Activated CD8-positive, alpha-beta T cell treated with anti-CD3 and anti-CD28 coated beads for 36 hours (primary cell): ENCODE results near the gene FRMD8. TPM values are rescaled to one million over a fixed set of nuclear protein-coding genes. Genes with fewer than 3 reads are reported as not detected.
A peak's percentile ranks its signal among the peaks of the same experiment; 100 is the strongest.

Experiments
- ATAC-seq: fragments of 200-7000 bp; cut with Tn5 transposase; one replicate; pipeline ENCODE4 v1.10.0; 2021; ENCODE audit warnings: mild to moderate bottlenecking, moderate library complexity
- CTCF ChIA-PET: fragments of 350-600 bp; sonication (Branson Sonifier 250); formaldehyde crosslinking; loops from one replicate; lab custom pipeline; 2021; ENCODE audit warnings: antibody characterized with exemption; lab: Charles Lee
- POLR2A ChIA-PET: fragments of 350-600 bp; sonication (Branson Sonifier 250); formaldehyde crosslinking; loops from one replicate; lab custom pipeline; 2021; ENCODE audit warnings: antibody characterized with exemption; lab: Charles Lee
- DNase-seq: peaks from one replicate; pipeline ENCODE4 v3.0.0-alpha.2; 2020
- H3K27ac Mint-ChIP-seq: one replicate; pipeline ENCODE4 v1.8.0; 2021; ENCODE audit warnings: mild to moderate bottlenecking, mixed read lengths
- H3K27me3 Mint-ChIP-seq: one replicate; pipeline ENCODE4 v1.8.0; 2021; ENCODE audit warnings: mixed read lengths
- H3K36me3 Mint-ChIP-seq: one replicate; pipeline ENCODE4 v1.8.0; 2021; ENCODE audit warnings: low read depth, mixed read lengths
- H3K4me1 Mint-ChIP-seq: one replicate; pipeline ENCODE4 v1.8.0; 2021; ENCODE audit warnings: low read depth, mixed read lengths
- H3K4me3 Mint-ChIP-seq: one replicate; pipeline ENCODE4 v1.8.0; 2021; ENCODE audit warnings: mild to moderate bottlenecking, moderate library complexity, mixed read lengths
- H3K9me3 Mint-ChIP-seq: one replicate; pipeline ENCODE4 v1.8.0; 2021; ENCODE audit warnings: mixed read lengths
- intact Hi-C: fragments of 100-400 bp; cut with micrococcal nuclease; formaldehyde crosslinking; loops from one replicate; pipeline ENCODE4 v1.10.0; 2022
- total RNA-seq, 2 experiments: library from RNA; stranded (reverse); gene quantifications; one replicate each; pipeline ENCODE4 v1.2.3, GENCODE V29; 2021
- TF ChIP-seq, protein P1 (sequence below): fragments of 200-600 bp; IDR thresholded peaks from one replicate; pipeline ENCODE4 v1.8.0; 2022; ENCODE audit warnings: antibody characterized with exemption, mild to moderate bottlenecking

FRMD8 gene
- total RNA-seq, 2 experiments from 2014 or later: 26.8 to 33.3 TPM

DNA sequence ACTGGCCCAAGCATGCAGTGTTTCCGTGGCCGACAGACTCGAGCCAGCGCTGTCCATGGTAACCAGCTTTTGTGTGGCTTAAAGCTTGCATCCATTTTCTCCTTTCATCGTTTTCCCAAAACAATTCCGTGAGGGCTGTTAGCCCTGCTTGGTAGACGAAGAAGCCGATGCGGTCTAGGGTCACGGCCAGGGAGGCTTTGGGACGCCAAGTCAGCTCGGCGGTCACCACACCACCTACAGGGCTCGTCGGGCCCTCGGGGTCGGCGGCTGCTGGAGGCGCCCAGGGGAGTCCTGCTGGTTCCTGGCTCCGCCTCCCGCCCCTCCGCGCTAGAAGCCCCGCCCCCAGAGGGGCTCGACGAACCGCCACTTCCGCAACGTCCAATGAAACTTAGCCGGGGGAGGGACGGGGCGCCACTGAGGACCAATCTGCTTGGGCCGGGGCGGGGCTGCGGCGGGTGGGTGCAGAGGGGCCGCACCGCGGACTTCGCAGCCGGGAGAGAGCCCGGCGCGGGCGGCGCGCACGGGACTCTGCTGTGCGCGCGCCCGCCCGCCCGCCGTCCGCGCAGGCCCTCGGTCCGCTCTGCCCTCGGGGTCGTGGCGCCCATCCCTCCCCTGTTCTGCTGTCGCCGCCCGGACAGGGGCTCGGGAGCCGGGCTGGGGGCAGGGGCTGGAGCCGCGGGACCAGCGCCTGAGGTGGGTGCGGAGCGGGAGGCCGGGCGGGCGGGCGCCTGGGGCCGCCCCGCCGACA, 32.0 kb upstream of the FRMD8 start, which contains the start of gene TIGD3:
Gene TIGD3 (plus strand): TSS at position 487 of the 748 bp plus-strand sequence. CDS start 1,058 bp downstream, outside the sequence.
- TF ChIP-seq, protein P1, sequence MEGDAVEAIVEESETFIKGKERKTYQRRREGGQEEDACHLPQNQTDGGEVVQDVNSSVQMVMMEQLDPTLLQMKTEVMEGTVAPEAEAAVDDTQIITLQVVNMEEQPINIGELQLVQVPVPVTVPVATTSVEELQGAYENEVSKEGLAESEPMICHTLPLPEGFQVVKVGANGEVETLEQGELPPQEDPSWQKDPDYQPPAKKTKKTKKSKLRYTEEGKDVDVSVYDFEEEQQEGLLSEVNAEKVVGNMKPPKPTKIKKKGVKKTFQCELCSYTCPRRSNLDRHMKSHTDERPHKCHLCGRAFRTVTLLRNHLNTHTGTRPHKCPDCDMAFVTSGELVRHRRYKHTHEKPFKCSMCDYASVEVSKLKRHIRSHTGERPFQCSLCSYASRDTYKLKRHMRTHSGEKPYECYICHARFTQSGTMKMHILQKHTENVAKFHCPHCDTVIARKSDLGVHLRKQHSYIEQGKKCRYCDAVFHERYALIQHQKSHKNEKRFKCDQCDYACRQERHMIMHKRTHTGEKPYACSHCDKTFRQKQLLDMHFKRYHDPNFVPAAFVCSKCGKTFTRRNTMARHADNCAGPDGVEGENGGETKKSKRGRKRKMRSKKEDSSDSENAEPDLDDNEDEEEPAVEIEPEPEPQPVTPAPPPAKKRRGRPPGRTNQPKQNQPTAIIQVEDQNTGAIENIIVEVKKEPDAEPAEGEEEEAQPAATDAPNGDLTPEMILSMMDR: no peak
- Mint-ChIP-seq H3K36me3 (peaks cover 12% of the 10 kb centered on the region), H3K9me3 (no peaks in the 10 kb centered on the region), H3K4me1 (peaks cover 13% of the 10 kb centered on the region), H3K4me3 (peak within 1 kb of the TSS; percentile 82), H3K27me3 (no peaks in the 10 kb centered on the region), H3K27ac (peak within 1 kb of the TSS; percentile 63)
- intact Hi-C loops: no loop called here
- ChIA-PET CTCF (interaction anchor here (1.0 to 2.0 kb wide), 5 partner anchors 16 to 151 kb away, joined by 4 to 6 read pairs (median 5); partner anchors contain the start of gene DPF2), POLR2A (interaction anchor here (1.0 to 3.3 kb wide), 7 partner anchors 16 to 153 kb away, joined by 3 to 20 read pairs (median 4); partner anchors contain the start of genes MALAT1 and SLC25A45)
- DNase-seq (peak; percentile 99), ATAC-seq (peak; percentile 99)

DNA sequence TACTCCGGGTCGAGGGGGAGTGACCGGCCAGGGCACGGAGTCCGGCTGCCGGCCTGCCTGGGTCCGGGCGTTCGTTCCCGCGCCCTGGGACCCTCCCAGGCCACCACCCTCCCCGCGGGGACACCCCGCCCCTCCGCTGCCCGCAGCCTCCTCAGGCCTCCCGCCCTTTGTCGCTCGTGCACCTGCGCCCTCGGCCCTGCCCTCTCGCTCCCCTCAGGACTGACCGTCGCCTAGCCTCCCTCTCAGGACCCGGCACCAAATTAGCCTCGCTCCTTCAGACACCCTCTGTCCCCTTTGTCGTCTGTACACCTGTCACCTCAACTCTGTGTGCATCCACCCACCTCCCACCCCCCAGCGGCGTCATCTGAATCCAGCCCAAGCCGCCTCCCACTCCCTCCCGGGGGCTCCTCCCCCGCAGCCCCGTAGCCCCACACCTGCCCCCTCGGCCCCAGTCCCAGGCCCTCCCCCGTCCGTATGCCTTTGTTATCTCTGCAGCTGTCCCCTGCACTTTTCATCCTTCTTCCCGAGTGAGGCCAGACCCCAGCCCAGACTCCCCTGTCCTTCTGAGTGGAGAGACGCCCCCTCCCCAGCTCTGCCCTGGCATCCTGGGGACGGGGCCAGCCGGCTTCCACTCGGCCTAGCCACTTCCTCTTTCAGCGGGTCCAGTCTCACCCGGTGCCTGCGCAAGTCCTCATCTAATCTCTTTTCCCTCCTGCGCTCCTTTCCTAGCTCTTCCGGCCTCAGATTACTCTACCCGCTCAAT, 31.2 kb upstream of the FRMD8 start:
- CTCF ChIA-PET: interaction anchor here (0.9 to 2.0 kb wide), 5 partner anchors 20 to 116 kb away, joined by 3 to 6 read pairs (median 5); partner anchors contain the start of gene DPF2
- peaks cover 13% of the 10 kb centered on the region for H3K4me1 Mint-ChIP-seq
- H3K9me3 Mint-ChIP-seq: no peaks in the 10 kb centered on the region
- intact Hi-C loops: no loop called here
- no peaks in the 10 kb centered on the region for H3K27me3 Mint-ChIP-seq
- peak overlapping the region; percentile 63 for H3K27ac Mint-ChIP-seq
- peak; percentile 5 for ATAC-seq
- DNase-seq: peak; percentile 72
- POLR2A ChIA-PET: interaction anchor here (0.7 to 3.3 kb wide), 10 partner anchors 17 to 194 kb away, joined by 3 to 20 read pairs (median 4); partner anchors contain the start of genes DPF2, MALAT1 and POLA2
- H3K4me3 Mint-ChIP-seq: peak overlapping the region; percentile 82
- TF ChIP-seq, protein P1: no peak
- peaks cover 12% of the 10 kb centered on the region for H3K36me3 Mint-ChIP-seq

DNA sequence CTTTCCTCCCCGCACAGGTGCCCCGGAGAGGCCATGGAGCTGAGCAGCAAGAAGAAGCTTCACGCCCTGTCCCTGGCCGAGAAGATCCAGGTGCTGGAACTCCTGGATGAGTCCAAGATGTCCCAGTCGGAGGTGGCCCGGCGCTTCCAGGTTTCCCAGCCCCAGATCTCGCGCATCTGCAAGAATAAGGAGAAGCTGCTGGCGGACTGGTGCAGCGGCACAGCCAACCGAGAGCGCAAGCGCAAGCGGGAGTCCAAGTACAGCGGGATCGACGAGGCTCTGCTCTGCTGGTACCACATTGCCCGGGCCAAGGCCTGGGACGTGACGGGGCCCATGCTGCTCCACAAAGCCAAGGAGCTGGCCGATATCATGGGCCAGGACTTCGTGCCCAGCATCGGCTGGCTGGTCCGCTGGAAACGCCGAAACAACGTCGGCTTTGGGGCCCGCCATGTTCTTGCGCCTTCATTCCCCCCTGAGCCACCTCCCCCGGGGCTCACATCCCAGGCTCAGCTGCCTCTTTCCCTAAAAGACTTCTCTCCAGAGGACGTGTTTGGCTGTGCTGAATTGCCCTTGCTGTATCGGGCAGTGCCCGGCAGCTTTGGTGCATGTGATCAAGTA, 30.6 kb upstream of the FRMD8 start:
- no peak for DNase-seq
- Mint-ChIP-seq H3K4me3 (peak overlapping the region; percentile 82), H3K36me3 (peaks cover 12% of the 10 kb centered on the region), H3K4me1 (peaks cover 13% of the 10 kb centered on the region), H3K27me3 (no peaks in the 10 kb centered on the region), H3K9me3 (no peaks in the 10 kb centered on the region), H3K27ac (no peak overlapping the region)
- TF ChIP-seq, protein P1: no peak
- CTCF ChIA-PET: interaction anchor here (0.9 to 2.4 kb wide), 6 partner anchors 19 to 116 kb away, joined by 3 to 12 read pairs (median 5); partner anchors contain the start of genes CDC42EP2 and DPF2
- POLR2A ChIA-PET: interaction anchor here (0.5 to 3.3 kb wide), 13 partner anchors 17 to 260 kb away, joined by 3 to 20 read pairs (median 4); partner anchors contain the start of genes DPF2, MALAT1 and POLA2
- intact Hi-C loops: no loop called here
- no peak for ATAC-seq

GRCh38 chr11:65356394-65356972, 30.0 kb upstream of the FRMD8 start:
- H3K4me1 Mint-ChIP-seq: peaks cover 13% of the 10 kb centered on the region
- no peaks in the 10 kb centered on the region for H3K27me3 Mint-ChIP-seq
- peaks cover 10% of the 10 kb centered on the region for H3K36me3 Mint-ChIP-seq
- CTCF ChIA-PET: interaction anchor here (0.9 to 2.4 kb wide), 7 partner anchors 18 to 115 kb away, joined by 3 to 12 read pairs (median 5); partner anchors contain the start of genes CDC42EP2 and DPF2
- no peaks in the 10 kb centered on the region for H3K9me3 Mint-ChIP-seq
- DNase-seq (no peak), ATAC-seq (no peak)
- H3K27ac Mint-ChIP-seq: no peak overlapping the region
- TF ChIP-seq, protein P1: no peak
- POLR2A ChIA-PET: interaction anchor here (0.7 to 3.3 kb wide), 10 partner anchors 14 to 149 kb away, joined by 3 to 20 read pairs (median 4); partner anchors contain the start of genes MALAT1 and POLA2
- H3K4me3 Mint-ChIP-seq: peak overlapping the region; percentile 82
- intact Hi-C loops: no loop called here
